Vagina (tissue), 2 donors: Measurements from ENCODE around the gene C12orf56. TPM values are rescaled to one million over a fixed set of nuclear protein-coding genes. Genes with fewer than 3 reads are reported as not detected.
A peak's percentile ranks its signal among the peaks of the same experiment; 100 is the strongest.

ENCODE experiments used
- DNase-seq, 2 donors: peaks; one replicate each; pipeline ENCODE4 v3.0.0-alpha.2; 2017; ENCODE audit errors: extremely low spot score in 2 of 2
- H3K27ac ChIP-seq: fragments of 200-600 bp; sonication (generic); one replicate; pipeline ENCODE4 v1.5.1; 2019
- H3K27me3 ChIP-seq: fragments of 200-600 bp; sonication (generic); one replicate; pipeline ENCODE4 v1.5.1; 2019
- H3K36me3 ChIP-seq, 2 donors: fragments of 200-600 bp; sonication (generic); one replicate each; pipeline ENCODE4 v1.5.1; 2017 to 2019
- H3K4me1 ChIP-seq: fragments of 200-600 bp; sonication (generic); one replicate; pipeline ENCODE4 v1.5.1; 2019
- H3K4me3 ChIP-seq, 2 donors: fragments of 200-600 bp; sonication (generic); 1 replicate in 1 of 2; 2 replicates in 1 of 2; pipeline ENCODE4 v1.5.1; 2016 to 2019
- H3K9me3 ChIP-seq: fragments of 200-600 bp; sonication (generic); one replicate; pipeline ENCODE4 v1.5.1; 2019
- POLR2A ChIP-seq, 2 donors: fragments of 450-650 bp; IDR thresholded peaks; one replicate each; pipeline ENCODE4 v1.6.1; 2017; ENCODE audit warnings: antibody characterized with exemption in 2 of 2, mild to moderate bottlenecking in 2 of 2, moderate library complexity in 2 of 2
- POLR2AphosphoS5 ChIP-seq, 2 donors: sonication (generic); formaldehyde crosslinking; IDR thresholded peaks; one replicate each; pipeline ENCODE4 v1.9.0; 2017; ENCODE audit warnings: antibody characterized with exemption in 2 of 2, mild to moderate bottlenecking in 2 of 2, low read depth in 1 of 2; ENCODE audit not compliant: insufficient read depth in 1 of 2
- intact Hi-C: fragments of 100-400 bp; cut with DNase I; formaldehyde crosslinking; loops from one replicate; pipeline ENCODE4 v1.15.1; 2023
- total RNA-seq: library from RNA; depleted of rRNA; stranded (reverse); fragments of >200 nt; gene quantifications from one replicate; pipeline ENCODE4 v1.2.3, GENCODE V29; 2016
- TF ChIP-seq, protein P1 (sequence below), 3 experiments: fragments of 450-650 bp in 2 of 3; fragments of 200-600 bp in 1 of 3; sonication (generic) in 1 of 3; IDR thresholded peaks; one replicate each; pipeline ENCODE4 v1.5.1; 2017 to 2019; ENCODE audit warnings: antibody characterized with exemption in 3 of 3, mild to moderate bottlenecking in 2 of 3, moderate library complexity in 2 of 3

The C12orf56 gene
- total RNA-seq, 1 donor from 2014 or later, result 7.4 TPM

DNA sequence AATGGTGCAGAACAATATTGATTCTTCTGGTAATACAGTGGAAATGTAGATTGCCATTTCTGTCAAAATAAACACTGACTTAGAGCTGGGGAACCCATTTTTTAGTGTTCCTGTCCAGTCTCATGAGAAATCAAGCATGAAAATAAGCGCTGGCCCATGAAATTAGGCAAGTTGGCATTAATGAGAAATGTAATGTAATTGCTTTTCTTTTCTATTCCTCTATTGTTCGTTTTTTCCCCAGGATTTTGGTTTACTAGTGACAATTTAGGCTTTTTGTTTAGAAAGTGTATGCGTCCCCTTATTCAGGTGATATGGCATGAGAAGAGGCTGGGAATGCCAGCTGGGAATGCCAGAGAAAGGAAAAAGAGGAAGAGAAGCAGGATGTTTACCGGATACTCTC, 104.0 kb downstream of the C12orf56 start:
- H3K36me3 ChIP-seq, result no peaks in the 10 kb centered on the region
- H3K27me3 ChIP-seq, result no peaks in the 10 kb centered on the region
- DNase-seq, result no peak
- no peaks in the 10 kb centered on the region for H3K9me3 ChIP-seq
- H3K4me1 ChIP-seq, result no peaks in the 10 kb centered on the region
- no peak overlapping the region for H3K27ac ChIP-seq
- TF ChIP-seq POLR2A (IDR thresholded peaks at IDR 0.05) (no peak), POLR2AphosphoS5 (IDR thresholded peaks at IDR 0.05; ENCODE audit: insufficient read depth in 1 of 2, low read depth in 1 of 2) (no peak)
- TF ChIP-seq, protein P1, sequence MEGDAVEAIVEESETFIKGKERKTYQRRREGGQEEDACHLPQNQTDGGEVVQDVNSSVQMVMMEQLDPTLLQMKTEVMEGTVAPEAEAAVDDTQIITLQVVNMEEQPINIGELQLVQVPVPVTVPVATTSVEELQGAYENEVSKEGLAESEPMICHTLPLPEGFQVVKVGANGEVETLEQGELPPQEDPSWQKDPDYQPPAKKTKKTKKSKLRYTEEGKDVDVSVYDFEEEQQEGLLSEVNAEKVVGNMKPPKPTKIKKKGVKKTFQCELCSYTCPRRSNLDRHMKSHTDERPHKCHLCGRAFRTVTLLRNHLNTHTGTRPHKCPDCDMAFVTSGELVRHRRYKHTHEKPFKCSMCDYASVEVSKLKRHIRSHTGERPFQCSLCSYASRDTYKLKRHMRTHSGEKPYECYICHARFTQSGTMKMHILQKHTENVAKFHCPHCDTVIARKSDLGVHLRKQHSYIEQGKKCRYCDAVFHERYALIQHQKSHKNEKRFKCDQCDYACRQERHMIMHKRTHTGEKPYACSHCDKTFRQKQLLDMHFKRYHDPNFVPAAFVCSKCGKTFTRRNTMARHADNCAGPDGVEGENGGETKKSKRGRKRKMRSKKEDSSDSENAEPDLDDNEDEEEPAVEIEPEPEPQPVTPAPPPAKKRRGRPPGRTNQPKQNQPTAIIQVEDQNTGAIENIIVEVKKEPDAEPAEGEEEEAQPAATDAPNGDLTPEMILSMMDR (IDR thresholded peaks at IDR 0.05), result no peak
- no peak overlapping the region for H3K4me3 ChIP-seq
- intact Hi-C loops, result no loop called here

DNA sequence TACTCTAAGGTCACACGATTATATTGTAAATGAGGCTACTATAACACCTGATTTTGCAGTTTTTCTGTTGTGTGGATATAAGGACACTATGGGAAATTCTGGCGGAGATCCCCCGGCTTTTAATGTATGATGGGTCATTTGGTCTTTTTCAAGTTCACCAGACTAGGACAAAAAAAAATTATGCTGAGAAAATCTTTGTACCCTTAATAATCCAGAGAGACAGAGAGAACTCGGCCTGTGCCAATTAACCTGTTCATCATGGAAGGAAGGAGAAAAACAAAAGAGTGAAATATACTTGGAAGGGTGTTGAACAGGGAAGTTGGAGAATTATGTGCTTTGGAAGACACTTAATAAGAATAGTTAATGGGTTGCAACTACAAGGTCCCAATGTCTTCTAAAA, 106.3 kb downstream of the C12orf56 start:
- TF ChIP-seq, protein P1 (IDR thresholded peaks at IDR 0.05), result no peak
- no peak for TF ChIP-seq POLR2AphosphoS5 (IDR thresholded peaks at IDR 0.05; ENCODE audit: insufficient read depth in 1 of 2, low read depth in 1 of 2)
- no peak for TF ChIP-seq POLR2A (IDR thresholded peaks at IDR 0.05)
- intact Hi-C loops, result no loop called here
- no peaks in the 10 kb centered on the region for H3K27me3 ChIP-seq
- no peak for DNase-seq
- no peak overlapping the region for H3K27ac ChIP-seq
- no peaks in the 10 kb centered on the region for H3K36me3 ChIP-seq
- H3K4me1 ChIP-seq, result no peaks in the 10 kb centered on the region
- H3K9me3 ChIP-seq, result no peaks in the 10 kb centered on the region
- no peak overlapping the region for H3K4me3 ChIP-seq

DNA sequence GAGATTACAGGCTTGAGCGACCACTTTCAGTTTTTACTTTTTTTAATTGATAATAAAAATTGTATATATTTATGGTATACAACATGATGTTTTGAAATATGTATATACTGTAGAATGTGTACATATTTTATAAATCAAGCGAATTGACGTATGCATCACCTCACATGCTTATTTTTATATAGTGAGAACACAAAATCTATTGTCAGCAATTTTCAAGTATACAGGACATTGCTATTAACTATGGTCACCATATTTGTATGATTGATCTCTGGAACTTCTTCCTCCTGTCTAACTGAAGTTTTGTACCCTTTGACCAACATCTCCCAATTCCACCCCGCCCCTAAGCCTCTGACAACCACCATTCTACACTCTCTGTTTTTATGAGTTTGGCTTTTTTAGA, 112.1 kb downstream of the C12orf56 start:
- Histone ChIP-seq H3K36me3 (no peaks in the 10 kb centered on the region), H3K4me1 (no peaks in the 10 kb centered on the region), H3K27me3 (no peaks in the 10 kb centered on the region), H3K27ac (no peak overlapping the region), H3K4me3 (no peak overlapping the region), H3K9me3 (no peaks in the 10 kb centered on the region)
- no peak for TF ChIP-seq POLR2AphosphoS5 (IDR thresholded peaks at IDR 0.05; ENCODE audit: insufficient read depth in 1 of 2, low read depth in 1 of 2)
- no peak for DNase-seq
- intact Hi-C loops, result no loop called here

DNA sequence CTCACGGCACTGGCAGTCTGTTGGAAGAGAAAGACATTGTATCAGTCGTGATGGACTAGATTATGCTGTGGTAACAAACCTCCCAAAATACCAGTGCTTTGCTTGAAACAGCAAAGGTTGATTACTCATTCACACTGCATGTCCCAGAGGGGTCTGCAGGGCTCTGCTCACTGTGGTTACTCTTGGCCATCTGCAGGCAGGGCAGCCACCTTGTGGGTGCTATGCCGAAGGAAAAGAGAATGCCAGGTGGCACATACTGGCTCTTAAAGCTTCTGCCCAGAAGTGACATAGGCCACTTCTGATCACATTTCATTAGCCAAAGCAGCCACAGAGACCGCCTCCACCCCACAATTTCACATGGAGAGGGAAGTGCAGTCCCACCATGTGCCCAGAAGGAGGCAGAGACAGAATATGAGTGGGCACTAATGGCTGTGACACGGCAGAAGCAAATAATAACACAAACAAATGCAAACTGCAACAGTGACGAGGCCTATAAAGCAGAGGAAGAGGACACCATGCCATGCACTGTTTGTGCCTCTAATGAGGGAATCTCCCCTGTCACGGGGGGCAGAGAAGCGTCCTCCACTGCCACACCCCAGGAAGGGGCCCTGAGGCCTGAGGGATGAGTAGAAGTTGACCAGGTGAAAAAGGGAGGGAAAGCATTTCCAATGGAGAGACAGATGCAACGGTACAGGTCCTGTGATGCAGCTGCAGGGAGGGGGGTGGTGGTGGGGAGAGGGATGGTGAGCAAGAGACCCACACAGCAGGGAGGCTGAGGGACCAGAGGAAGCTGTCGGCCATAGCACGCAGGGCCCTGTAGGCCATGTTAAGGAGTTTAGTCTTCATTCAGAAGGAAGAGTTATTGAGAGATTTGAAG, 116.8 kb downstream of the C12orf56 start:
- TF ChIP-seq, protein P1 (IDR thresholded peaks at IDR 0.05), result peak in 1 of 3 experiments; percentile 7
- no peak for TF ChIP-seq POLR2A (IDR thresholded peaks at IDR 0.05)
- TF ChIP-seq POLR2AphosphoS5 (IDR thresholded peaks at IDR 0.05; ENCODE audit: insufficient read depth in 1 of 2, low read depth in 1 of 2), result no peak
- H3K27me3 ChIP-seq, result no peaks in the 10 kb centered on the region
- DNase-seq, result no peak
- H3K9me3 ChIP-seq, result no peaks in the 10 kb centered on the region
- H3K36me3 ChIP-seq, result no peaks in the 10 kb centered on the region
- intact Hi-C loops, result no loop called here
- H3K27ac ChIP-seq, result no peak overlapping the region
- no peaks in the 10 kb centered on the region for H3K4me1 ChIP-seq
- H3K4me3 ChIP-seq, result no peak overlapping the region

DNA sequence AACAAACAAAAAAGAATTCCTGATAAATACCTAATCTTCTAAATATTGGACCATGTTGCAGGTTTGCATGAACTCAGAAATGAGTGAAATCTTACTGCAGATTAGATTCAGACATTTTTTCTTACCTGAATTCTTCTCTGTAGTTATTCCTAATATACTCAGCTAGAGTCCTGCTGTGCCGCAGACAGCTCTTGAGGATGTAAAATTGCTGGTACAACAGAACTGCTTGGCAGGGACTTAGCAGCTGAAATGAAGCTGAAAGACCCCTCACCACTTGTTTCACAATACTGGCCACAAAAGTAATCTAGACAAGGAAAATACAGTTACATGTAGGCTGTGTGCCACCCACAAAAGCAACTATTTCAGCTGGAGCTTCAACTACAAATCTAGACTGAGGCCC, 120.1 kb downstream of the C12orf56 start:
- Histone ChIP-seq H3K4me3 (no peak overlapping the region), H3K27me3 (no peaks in the 10 kb centered on the region), H3K27ac (no peak overlapping the region), H3K36me3 (no peaks in the 10 kb centered on the region), H3K4me1 (no peaks in the 10 kb centered on the region), H3K9me3 (no peaks in the 10 kb centered on the region)
- no peak for TF ChIP-seq POLR2A (IDR thresholded peaks at IDR 0.05)
- TF ChIP-seq, protein P1 (IDR thresholded peaks at IDR 0.05), result no peak
- intact Hi-C loops, result no loop called here
- no peak for DNase-seq
